Dendritic cell treated with granulocyte-macrophage colony-stimulating factor and Interleukin-4, amounts not matched to agents 40 ng/mL and 50 ng/mL, for 4 days (primary cell): ENCODE measurements around the gene CIC.
A peak's percentile ranks its signal among the peaks of the same experiment; 100 is the strongest.

Experiments
- H3K27ac Mint-ChIP-seq: one replicate; pipeline ENCODE4 v1.8.0; 2022; ENCODE audit warnings: mild to moderate bottlenecking, mixed read lengths
- H3K27me3 Mint-ChIP-seq: one replicate; pipeline ENCODE4 v1.8.0; 2022; ENCODE audit warnings: mild to moderate bottlenecking, mixed read lengths
- H3K36me3 Mint-ChIP-seq: one replicate; pipeline ENCODE4 v1.8.0; 2022; ENCODE audit warnings: low read depth, mixed read lengths
- H3K4me1 Mint-ChIP-seq: one replicate; pipeline ENCODE4 v1.8.0; 2022; ENCODE audit warnings: low read depth, mixed read lengths
- H3K4me3 Mint-ChIP-seq: one replicate; pipeline ENCODE4 v1.8.0; 2022; ENCODE audit warnings: mild to moderate bottlenecking, moderate library complexity, mixed read lengths
- H3K9me3 Mint-ChIP-seq: one replicate; pipeline ENCODE4 v1.8.0; 2022; ENCODE audit warnings: mixed read lengths
- intact Hi-C: fragments of 100-400 bp; cut with micrococcal nuclease; formaldehyde crosslinking; loops from one replicate; pipeline ENCODE4 v1.15.0; 2022

CIC gene

DNA sequence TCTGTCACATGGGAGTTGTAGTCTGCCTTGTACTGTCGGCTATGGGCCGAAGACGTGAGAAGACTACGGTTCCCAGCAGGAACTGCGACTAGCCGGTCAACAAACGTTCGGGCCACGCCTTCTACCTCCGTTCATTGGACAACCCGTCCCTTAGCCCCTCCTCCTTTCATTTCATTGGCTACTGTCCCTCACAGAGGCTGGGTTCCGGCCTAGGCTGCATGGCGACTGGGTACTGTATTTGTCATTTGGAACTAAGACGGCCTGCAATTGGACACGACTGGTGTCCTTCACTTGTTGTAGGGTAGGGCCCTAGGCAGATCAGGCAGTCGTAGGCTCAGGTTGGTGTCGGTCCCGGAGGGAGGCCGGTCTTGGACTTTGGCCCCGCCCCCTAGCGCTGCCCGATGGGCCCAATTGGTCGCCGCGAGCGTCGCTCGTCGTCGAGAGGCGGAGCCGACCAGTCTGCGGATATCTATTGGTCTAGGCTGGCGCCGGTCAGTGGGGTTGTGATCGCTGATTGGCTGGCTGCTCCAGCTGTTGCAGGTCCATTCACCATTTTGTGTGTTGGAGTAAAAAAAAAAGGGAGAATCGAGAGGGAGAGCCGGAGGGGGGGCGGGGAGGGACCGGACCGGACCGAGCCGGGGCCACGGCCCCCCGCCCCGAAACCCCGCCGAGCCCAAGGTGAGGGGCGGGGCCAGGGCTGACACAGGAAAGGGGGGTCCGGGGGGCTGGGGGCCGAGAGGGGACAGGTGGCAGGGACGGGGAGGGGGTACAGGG, at the start of gene CIC:
Gene CIC (plus strand): TSS at position 549 of the 774 bp plus-strand sequence. CDS start 2,532 bp downstream, outside the sequence.
- Mint-ChIP-seq H3K4me1 (peaks cover 40% of the 10 kb centered on the region), H3K4me3 (peak within 1 kb of the TSS; percentile 90), H3K36me3 (peaks cover 30% of the 10 kb centered on the region), H3K27ac (no peak within 1 kb of the TSS), H3K9me3 (no peaks in the 10 kb centered on the region), H3K27me3 (no peaks in the 10 kb centered on the region)
- intact Hi-C loops = loop anchor here (1.0 to 2.0 kb wide), 2 partner anchors 13 to 14 kb away; no protein-coding TSS in a partner anchor

DNA sequence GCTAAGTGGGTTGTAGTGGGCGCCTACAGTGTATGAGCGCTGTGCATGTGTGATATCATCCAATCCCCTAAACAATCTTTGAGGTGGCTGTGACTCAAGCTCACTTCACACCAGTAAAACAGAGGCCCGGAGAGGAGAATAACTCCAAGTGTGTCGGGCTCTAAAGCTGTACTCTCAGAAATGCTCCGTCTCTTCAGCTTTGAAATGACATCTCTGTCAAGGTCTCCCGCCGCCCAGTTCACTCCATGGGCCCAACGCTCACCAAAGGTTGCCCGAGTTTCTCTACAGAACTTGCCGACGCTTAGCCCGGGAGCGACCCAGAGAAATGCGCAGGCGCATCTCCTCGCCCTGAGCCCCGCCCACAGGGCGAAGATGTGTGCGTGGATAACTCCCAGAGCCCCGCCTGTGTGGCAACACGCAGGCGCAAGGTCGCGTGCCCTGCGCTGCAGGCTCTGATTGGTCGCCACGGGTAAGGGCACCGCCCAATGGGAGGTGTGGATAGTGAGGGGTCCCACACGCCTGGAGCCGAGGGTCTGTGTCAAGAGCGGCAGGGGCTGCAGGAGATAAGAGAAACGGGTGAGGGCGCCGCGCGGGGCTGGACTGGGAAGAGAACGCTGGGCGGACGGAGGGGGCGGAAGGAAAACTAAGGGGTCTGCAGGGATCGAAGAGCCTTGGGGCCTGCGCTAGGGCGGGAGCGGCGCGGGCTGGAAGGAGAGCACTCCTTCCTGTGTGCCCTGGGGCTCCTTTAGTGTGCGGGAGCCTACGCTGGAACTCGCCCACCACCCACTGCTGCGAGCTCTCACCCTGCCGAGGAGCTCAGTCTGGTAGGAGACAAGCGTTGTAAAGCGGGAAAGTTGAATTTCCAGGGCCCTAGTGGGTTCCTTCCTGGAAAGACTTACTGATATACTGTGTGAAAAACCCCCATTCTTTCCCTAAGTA, 49.0 kb upstream of the CIC start, which contains the start of gene ZNF526:
Gene ZNF526 (plus strand): TSS at position 501 of the 939 bp plus-strand sequence. CDS start 4,092 bp downstream, outside the sequence.
- Mint-ChIP-seq H3K4me1 (peaks cover 55% of the 10 kb centered on the region), H3K9me3 (no peaks in the 10 kb centered on the region), H3K36me3 (peaks cover 64% of the 10 kb centered on the region), H3K27me3 (no peaks in the 10 kb centered on the region), H3K4me3 (peak within 1 kb of the TSS; percentile 94), H3K27ac (peak within 1 kb of the TSS; percentile 85)
- intact Hi-C loops = loop anchor here (1.0 kb wide), 1 partner anchor 24 kb away; no protein-coding TSS in a partner anchor

DNA sequence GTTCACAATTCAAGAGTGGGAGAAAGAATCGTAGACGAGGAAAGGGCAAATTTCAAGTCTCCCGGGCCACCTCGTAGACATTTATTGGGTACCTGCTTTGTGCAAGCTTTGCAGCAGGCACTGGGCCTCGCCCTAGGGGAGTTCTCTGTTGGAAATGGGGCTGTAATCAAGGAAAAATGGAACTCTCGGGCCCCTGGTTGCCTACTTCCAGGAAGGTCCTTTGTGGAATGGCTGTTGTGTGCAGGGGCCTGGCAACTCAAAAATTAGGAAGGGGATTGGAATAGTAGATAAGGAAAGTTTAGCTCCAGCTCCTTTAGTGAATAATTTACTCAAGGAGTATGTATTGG, 48.3 kb upstream of the CIC start:
- Mint-ChIP-seq H3K36me3 (peaks cover 64% of the 10 kb centered on the region), H3K27ac (peak overlapping the region; percentile 85), H3K27me3 (no peaks in the 10 kb centered on the region), H3K4me1 (peaks cover 49% of the 10 kb centered on the region), H3K9me3 (no peaks in the 10 kb centered on the region), H3K4me3 (peak overlapping the region; percentile 94)
- intact Hi-C loops = loop anchor here (1.0 kb wide), 1 partner anchor 24 kb away; no protein-coding TSS in a partner anchor

DNA sequence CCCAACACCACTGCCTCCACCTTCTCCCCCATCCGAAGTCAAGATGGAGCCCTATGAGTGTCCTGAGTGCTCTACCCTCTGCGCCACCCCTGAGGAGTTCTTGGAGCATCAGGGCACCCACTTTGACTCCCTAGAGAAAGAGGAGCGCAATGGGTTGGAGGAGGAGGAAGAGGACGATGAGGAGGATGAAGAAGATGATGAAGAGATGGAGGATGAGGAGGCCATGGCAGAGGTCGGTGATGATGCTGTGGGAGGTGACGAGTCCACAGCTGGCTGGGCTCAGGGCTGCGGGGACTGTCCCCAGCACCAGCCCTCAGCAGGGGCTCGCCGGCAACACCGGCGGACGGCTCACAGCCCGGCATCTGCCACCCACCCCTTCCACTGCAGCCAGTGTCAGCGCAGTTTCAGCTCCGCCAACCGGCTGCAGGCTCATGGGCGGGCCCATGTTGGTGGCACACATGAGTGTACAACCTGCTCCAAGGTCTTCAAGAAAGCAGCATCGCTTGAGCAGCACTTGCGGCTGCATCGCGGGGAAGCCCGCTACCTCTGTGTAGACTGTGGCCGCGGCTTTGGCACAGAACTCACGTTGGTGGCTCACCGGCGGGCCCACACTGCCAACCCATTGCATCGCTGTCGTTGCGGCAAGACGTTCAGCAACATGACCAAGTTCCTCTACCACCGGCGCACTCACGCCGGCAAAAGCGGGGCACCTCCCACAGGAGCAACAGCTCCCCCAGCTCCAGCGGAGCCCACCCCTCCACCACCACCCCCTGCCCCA, 43.9 kb upstream of the CIC start:
- no peaks in the 10 kb centered on the region for H3K9me3 Mint-ChIP-seq
- no peaks in the 10 kb centered on the region for H3K27me3 Mint-ChIP-seq
- peaks cover 83% of the 10 kb centered on the region for H3K36me3 Mint-ChIP-seq
- H3K4me3 Mint-ChIP-seq = no peak overlapping the region
- H3K4me1 Mint-ChIP-seq = peaks cover 46% of the 10 kb centered on the region
- no peak overlapping the region for H3K27ac Mint-ChIP-seq
- intact Hi-C loops = no loop called here

DNA sequence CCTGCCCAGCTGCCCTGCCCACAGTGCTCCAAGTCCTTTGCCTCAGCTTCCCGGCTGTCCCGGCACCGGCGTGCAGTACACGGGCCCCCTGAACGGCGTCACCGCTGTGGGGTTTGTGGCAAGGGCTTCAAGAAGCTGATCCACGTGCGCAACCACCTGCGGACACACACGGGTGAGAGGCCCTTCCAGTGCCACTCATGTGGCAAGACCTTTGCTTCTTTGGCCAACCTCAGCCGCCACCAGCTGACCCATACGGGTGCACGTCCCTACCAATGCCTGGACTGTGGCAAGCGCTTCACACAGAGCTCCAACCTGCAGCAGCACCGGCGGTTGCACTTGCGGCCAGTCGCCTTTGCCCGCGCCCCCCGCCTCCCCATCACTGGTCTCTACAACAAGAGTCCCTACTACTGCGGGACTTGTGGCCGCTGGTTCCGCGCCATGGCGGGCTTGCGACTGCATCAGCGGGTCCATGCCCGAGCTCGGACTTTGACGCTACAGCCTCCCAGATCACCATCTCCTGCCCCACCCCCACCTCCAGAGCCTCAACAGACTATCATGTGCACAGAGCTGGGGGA, 43.2 kb upstream of the CIC start:
- H3K27me3 Mint-ChIP-seq = no peaks in the 10 kb centered on the region
- H3K27ac Mint-ChIP-seq = no peak overlapping the region
- intact Hi-C loops = no loop called here
- H3K36me3 Mint-ChIP-seq = peaks cover 83% of the 10 kb centered on the region
- H3K9me3 Mint-ChIP-seq = no peaks in the 10 kb centered on the region
- no peak overlapping the region for H3K4me3 Mint-ChIP-seq
- peaks cover 48% of the 10 kb centered on the region for H3K4me1 Mint-ChIP-seq

DNA sequence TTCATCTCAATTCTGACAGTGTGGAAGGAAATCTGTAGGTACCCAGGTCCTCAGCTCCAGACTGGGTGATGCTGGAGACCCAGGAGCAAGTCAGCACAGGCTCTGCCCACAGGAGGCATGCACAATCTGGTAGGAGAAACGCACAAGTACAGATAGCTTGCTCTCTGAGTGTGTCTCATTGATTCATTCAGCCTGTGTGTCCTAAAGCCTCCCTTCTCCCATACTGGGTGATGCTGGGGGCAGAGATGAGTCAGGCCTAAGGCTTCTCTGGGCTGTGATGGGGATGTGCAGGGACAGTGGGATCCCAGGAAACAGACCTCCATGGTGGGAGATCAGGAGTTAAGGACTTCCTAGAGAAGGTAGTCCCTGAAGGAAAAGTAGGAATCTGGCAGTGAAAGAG, 42.2 kb upstream of the CIC start:
- H3K9me3 Mint-ChIP-seq = no peaks in the 10 kb centered on the region
- no peak overlapping the region for H3K27ac Mint-ChIP-seq
- H3K4me3 Mint-ChIP-seq = no peak overlapping the region
- H3K36me3 Mint-ChIP-seq = peaks cover 94% of the 10 kb centered on the region
- intact Hi-C loops = no loop called here
- H3K4me1 Mint-ChIP-seq = peaks cover 52% of the 10 kb centered on the region
- H3K27me3 Mint-ChIP-seq = no peaks in the 10 kb centered on the region

DNA sequence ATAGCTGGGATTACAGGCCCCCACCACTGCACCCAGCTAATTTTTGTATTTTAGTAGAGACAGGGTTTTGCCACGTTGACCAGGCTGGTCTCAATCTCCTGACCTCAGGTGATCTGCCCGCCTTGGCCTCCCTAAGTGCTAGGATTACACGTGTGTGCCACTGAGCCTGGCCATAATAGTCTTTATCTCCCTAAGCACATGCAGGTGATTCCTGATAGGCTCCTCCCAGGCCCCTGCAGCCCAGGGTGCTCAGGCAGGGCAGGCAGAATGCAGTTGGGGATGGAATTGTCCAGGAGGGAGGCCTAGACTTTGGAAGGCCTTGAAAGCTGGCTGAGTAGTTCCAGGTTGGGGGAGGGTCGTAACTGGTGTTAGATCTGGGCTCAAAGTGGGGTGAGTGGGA, 40.4 kb upstream of the CIC start:
- Mint-ChIP-seq H3K36me3 (peaks cover 99% of the 10 kb centered on the region), H3K27me3 (no peaks in the 10 kb centered on the region), H3K4me1 (peaks cover 43% of the 10 kb centered on the region), H3K27ac (no peak overlapping the region), H3K9me3 (no peaks in the 10 kb centered on the region), H3K4me3 (no peak overlapping the region)
- intact Hi-C loops = no loop called here

DNA sequence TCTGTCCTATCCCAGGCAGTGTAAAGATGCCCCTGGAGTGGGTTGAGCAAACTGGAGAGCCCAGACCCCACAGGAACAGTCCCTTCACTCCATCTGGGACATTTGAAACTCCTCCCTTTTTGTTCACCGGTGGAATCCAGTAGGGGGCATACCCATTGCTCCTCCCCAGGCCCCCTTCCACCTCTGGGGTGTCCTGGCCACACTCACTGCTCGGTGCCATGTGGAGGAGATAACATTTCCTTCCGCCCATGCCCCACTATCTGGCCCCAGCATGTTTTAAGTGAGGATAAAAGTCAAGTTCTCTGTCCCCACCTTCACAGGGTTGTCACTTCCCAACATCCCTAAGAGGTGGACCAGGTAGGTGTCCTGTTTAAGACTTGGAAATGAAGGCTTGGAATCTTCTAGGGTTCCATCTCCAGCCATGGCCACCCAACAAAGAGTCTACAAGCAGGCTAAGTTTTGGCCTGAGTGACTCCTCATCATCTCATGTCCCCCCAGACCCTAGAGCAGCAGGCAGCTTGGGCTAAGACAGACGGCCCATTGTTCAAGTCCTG, 39.7 kb upstream of the CIC start:
- Mint-ChIP-seq H3K9me3 (no peaks in the 10 kb centered on the region), H3K4me3 (no peak overlapping the region), H3K36me3 (peaks cover 100% of the 10 kb centered on the region), H3K4me1 (peaks cover 46% of the 10 kb centered on the region), H3K27ac (no peak overlapping the region), H3K27me3 (no peaks in the 10 kb centered on the region)
- intact Hi-C loops = no loop called here

DNA sequence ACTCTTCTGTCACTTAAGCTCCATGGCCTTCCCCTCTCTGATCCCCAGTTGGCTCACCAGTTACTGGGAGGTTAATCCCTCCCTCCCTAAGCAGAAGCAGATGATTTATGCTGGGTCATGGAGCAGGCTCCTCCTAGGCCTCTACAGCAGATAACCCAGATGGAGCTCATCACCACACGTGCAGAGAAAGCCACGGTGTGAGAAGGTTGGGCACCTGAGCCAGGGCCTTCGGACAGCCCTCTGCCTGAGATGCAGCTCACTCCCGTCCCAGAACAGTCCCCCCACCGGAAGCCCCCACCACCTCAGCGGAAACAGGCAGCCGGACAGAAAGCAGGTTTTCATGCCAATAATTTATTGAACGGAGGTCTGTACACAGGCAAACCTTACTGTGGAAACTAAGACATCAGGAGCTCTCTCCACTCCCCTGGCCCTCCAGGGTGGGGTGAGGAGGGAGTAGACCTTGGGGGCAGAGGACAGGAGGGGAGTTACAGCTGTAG, 39.1 kb upstream of the CIC start:
- Mint-ChIP-seq H3K4me1 (peaks cover 46% of the 10 kb centered on the region), H3K36me3 (peaks cover 100% of the 10 kb centered on the region), H3K27me3 (no peaks in the 10 kb centered on the region), H3K27ac (no peak overlapping the region), H3K9me3 (no peaks in the 10 kb centered on the region), H3K4me3 (no peak overlapping the region)
- intact Hi-C loops = no loop called here

DNA sequence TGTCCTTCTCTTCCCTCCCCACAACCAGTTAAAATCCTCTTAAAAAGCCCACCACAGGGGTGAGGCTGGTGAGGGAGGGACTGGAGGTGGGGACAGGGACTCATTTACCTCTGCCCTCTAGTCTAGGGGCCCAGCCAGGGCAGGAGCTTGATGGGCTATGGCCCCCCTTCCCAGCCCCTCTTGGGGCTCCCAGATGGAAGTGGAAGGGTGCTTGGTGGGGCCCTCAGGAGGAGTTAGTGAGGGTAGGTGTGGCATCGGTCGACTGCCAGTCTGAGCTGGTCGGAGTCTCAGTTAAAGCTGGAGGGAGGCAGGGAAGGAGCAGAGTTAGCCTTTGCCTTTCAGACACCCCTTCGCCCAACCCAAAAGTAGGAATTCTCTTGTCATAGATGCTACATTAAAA, 38.5 kb upstream of the CIC start:
- H3K27ac Mint-ChIP-seq = peak overlapping the region; percentile 31
- no peaks in the 10 kb centered on the region for H3K27me3 Mint-ChIP-seq
- peaks cover 100% of the 10 kb centered on the region for H3K36me3 Mint-ChIP-seq

DNA sequence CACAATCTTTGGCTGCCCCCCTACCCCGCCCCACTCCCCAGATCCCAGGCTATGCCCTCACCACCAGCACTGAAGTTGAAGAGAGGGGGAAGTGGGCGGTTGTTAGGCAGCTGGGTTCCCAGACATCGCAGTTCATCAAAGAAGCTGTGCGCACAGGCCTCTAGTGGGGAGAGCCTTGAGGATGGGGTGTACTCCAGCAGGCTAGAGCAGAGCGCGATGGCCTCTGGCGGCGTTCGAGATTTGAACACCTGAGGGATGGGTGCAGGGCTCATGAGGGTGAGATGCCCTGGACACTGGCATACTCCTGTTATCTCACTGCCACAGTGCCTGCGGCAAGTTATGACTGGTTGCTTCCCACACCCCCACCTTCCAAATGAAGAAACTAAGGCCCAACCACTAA, 36.6 kb upstream of the CIC start:
- intact Hi-C loops = no loop called here
- H3K4me3 Mint-ChIP-seq = no peak overlapping the region
- H3K27ac Mint-ChIP-seq = no peak overlapping the region
- no peaks in the 10 kb centered on the region for H3K27me3 Mint-ChIP-seq
- peaks cover 100% of the 10 kb centered on the region for H3K36me3 Mint-ChIP-seq
- H3K4me1 Mint-ChIP-seq = peaks cover 47% of the 10 kb centered on the region
- no peaks in the 10 kb centered on the region for H3K9me3 Mint-ChIP-seq

More for the DNA sequence above, 38.5 kb upstream of the CIC start:
- intact Hi-C loops = no loop called here
- no peaks in the 10 kb centered on the region for H3K9me3 Mint-ChIP-seq
- no peak overlapping the region for H3K4me3 Mint-ChIP-seq
- peaks cover 46% of the 10 kb centered on the region for H3K4me1 Mint-ChIP-seq

DNA sequence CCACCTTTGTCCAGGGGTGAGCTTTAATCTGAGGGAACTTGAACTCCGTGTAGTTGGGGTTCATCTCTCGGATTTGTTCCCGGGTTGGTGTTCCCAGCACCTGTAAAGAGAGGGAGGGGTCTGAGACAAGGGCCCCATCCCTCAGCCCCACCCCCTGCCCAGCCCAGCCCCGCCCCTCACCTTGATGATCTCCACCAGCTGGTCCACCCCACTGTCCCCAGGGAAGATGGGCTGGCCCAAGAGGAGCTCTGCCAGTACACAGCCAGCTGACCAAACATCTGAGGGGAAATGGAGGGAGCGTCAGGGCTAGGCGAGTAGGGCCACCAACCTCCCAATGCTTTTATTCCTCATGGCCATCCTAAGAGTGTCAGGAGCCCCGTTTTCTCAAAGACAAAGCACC, 35.9 kb upstream of the CIC start:
- Mint-ChIP-seq H3K4me3 (no peak overlapping the region), H3K27me3 (no peaks in the 10 kb centered on the region), H3K27ac (no peak overlapping the region), H3K9me3 (no peaks in the 10 kb centered on the region), H3K4me1 (peaks cover 47% of the 10 kb centered on the region), H3K36me3 (peaks cover 95% of the 10 kb centered on the region)
- intact Hi-C loops = no loop called here
